Measurements from ENCODE around the gene ZDHHC7. TPM values are rescaled to one million over a fixed set of nuclear protein-coding genes. Genes with fewer than 3 reads are reported as not detected.
A peak's percentile ranks its signal among the peaks of the same experiment; 100 is the strongest.

The ZDHHC7 gene
- total and polyA plus RNA-seq, 2 donors (not counting 1 experiment from before 2014, with no cell fraction given): 96.4 to 135 TPM

DNA sequence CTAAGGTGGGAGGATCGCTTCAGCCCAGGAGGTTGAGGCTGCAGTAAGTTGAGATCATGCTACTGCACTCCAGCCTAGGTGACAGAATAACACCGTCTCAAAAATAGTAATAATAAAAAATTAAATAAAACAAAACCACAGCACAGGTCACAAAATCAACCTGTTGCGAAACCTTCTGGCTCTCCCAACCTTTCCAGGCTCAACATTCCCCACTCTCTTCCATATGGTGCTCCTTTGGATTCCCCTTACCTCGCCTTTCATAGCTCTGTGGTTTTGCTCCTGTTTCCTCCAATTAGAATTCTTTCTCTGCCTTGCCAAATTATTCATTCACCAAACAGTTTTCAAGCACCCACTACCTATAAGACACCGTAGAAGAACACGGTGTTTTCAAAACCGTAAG, 4.7 kb downstream of the ZDHHC7 start:
- Histone ChIP-seq H4K20me1 (ENCODE audit: control insufficient read depth, extremely low read depth, insufficient read depth, low read length) (no peaks in the 10 kb centered on the region), H3K79me2 (ENCODE audit: control insufficient read depth, insufficient read depth, low read length) (peaks cover 78% of the 10 kb centered on the region), H3K4me1 (ENCODE audit: control insufficient read depth, extremely low read depth, insufficient read depth, low read length) (peaks cover 37% of the 10 kb centered on the region), H3K4me3 (replicated peaks in 1 of 4; ENCODE audit: control extremely low read depth in 1 of 4, insufficient read depth in 1 of 4, low read depth in 3 of 4, low read length in 4 of 4) (no peak overlapping the region), H3K27me3 (ENCODE audit: control insufficient read depth, insufficient read depth, low read length) (no peaks in the 10 kb centered on the region), H3K27ac (ENCODE audit: insufficient read depth, low read length) (peak overlapping the region; percentile 93), H2AFZ (ENCODE audit: low read length) (no peak overlapping the region), H3K9ac (ENCODE audit: insufficient read depth, low read length) (no peak overlapping the region), H3K36me3 (ENCODE audit: control insufficient read depth, insufficient read depth, low read length) (peaks cover 2% of the 10 kb centered on the region), H3K4me2 (ENCODE audit: extremely low read depth, insufficient read depth, low read length) (no peak overlapping the region), H3K9me3 (ENCODE audit: control insufficient read depth, insufficient read depth, low read depth, low read length) (no peaks in the 10 kb centered on the region)
- peak; percentile 44 to 55 for DNase-seq (ENCODE audit: low read depth in 2 of 2)
- TF ChIP-seq EZH2 (IDR thresholded peaks at IDR 0.05; ENCODE audit: low read length, missing control alignments): no peak
- TF ChIP-seq, protein P1, sequence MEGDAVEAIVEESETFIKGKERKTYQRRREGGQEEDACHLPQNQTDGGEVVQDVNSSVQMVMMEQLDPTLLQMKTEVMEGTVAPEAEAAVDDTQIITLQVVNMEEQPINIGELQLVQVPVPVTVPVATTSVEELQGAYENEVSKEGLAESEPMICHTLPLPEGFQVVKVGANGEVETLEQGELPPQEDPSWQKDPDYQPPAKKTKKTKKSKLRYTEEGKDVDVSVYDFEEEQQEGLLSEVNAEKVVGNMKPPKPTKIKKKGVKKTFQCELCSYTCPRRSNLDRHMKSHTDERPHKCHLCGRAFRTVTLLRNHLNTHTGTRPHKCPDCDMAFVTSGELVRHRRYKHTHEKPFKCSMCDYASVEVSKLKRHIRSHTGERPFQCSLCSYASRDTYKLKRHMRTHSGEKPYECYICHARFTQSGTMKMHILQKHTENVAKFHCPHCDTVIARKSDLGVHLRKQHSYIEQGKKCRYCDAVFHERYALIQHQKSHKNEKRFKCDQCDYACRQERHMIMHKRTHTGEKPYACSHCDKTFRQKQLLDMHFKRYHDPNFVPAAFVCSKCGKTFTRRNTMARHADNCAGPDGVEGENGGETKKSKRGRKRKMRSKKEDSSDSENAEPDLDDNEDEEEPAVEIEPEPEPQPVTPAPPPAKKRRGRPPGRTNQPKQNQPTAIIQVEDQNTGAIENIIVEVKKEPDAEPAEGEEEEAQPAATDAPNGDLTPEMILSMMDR (conservative IDR thresholded peaks at IDR 0.05 in 1 of 2, IDR thresholded peaks at IDR 0.05 in 1 of 2; ENCODE audit: low read depth in 1 of 2, low read length in 2 of 2): no peak

DNA sequence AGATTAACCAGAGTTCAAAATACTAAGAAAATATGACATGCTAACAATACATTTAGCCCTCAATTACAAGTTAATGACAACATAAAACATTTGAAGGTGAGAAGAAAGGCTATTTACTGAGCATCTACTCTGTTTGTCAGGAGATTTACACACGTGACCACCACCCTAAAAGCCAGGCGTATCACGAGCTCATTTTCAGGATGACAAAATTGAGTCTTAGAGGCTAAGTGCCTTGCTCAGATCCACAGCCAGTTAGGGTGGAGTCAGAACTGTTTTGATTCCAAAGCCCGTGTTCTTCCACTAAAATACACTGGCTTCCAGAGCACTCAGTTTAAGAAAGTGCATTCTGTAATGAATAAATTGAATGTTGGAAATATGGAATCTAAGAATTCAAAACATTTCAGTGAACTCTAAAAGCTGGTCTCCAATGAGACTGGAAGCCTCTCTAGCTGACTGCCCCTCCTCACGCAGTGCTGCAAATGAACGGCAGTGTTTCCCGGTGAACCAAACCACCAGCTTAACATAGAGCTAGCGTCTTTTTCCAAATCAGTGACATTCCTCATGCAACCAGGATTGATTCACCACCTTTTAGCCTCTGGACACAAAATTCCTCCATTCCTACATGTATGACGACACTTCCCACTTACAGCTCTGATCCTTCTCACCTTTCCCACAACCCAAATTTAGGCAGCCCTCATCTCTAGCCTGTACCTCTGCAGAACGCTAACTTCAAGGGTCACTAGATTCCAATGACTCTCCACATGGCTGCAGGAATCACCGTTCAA, 5.9 kb downstream of the ZDHHC7 start:
- Histone ChIP-seq H4K20me1 (ENCODE audit: control insufficient read depth, extremely low read depth, insufficient read depth, low read length) (no peaks in the 10 kb centered on the region), H3K79me2 (ENCODE audit: control insufficient read depth, insufficient read depth, low read length) (peaks cover 82% of the 10 kb centered on the region), H3K27me3 (ENCODE audit: control insufficient read depth, insufficient read depth, low read length) (no peaks in the 10 kb centered on the region), H3K9me3 (ENCODE audit: control insufficient read depth, insufficient read depth, low read depth, low read length) (no peaks in the 10 kb centered on the region), H3K27ac (ENCODE audit: insufficient read depth, low read length) (peak overlapping the region; percentile 93), H3K4me2 (ENCODE audit: extremely low read depth, insufficient read depth, low read length) (peak overlapping the region; percentile 86), H3K4me3 (replicated peaks in 1 of 4; ENCODE audit: control extremely low read depth in 1 of 4, insufficient read depth in 1 of 4, low read depth in 3 of 4, low read length in 4 of 4) (peak overlapping the region in 2 of 4 experiments; percentile 33 to 36), H3K9ac (ENCODE audit: insufficient read depth, low read length) (peak overlapping the region; percentile 16), H2AFZ (ENCODE audit: low read length) (no peak overlapping the region), H3K4me1 (ENCODE audit: control insufficient read depth, extremely low read depth, insufficient read depth, low read length) (peaks cover 43% of the 10 kb centered on the region), H3K36me3 (ENCODE audit: control insufficient read depth, insufficient read depth, low read length) (peaks cover 4% of the 10 kb centered on the region)
- DNase-seq (ENCODE audit: low read depth in 2 of 2): peak in 1 of 2 donors; percentile 84
- no peak for TF ChIP-seq EZH2 (IDR thresholded peaks at IDR 0.05; ENCODE audit: low read length, missing control alignments)
- TF ChIP-seq, protein P1 (conservative IDR thresholded peaks at IDR 0.05 in 1 of 2, IDR thresholded peaks at IDR 0.05 in 1 of 2; ENCODE audit: low read depth in 1 of 2, low read length in 2 of 2): no peak

- Histone ChIP-seq H3K9me3 (ENCODE audit: control insufficient read depth, insufficient read depth, low read depth, low read length) (no peaks in the 10 kb centered on the region), H3K27ac (ENCODE audit: insufficient read depth, low read length) (peak overlapping the region; percentile 93), H3K27me3 (ENCODE audit: control insufficient read depth, insufficient read depth, low read length) (no peaks in the 10 kb centered on the region), H2AFZ (ENCODE audit: low read length) (no peak overlapping the region), H3K4me1 (ENCODE audit: control insufficient read depth, extremely low read depth, insufficient read depth, low read length) (peaks cover 44% of the 10 kb centered on the region), H3K9ac (ENCODE audit: insufficient read depth, low read length) (peak overlapping the region; percentile 16), H3K79me2 (ENCODE audit: control insufficient read depth, insufficient read depth, low read length) (peaks cover 82% of the 10 kb centered on the region), H3K4me2 (ENCODE audit: extremely low read depth, insufficient read depth, low read length) (peak overlapping the region; percentile 86), H3K36me3 (ENCODE audit: control insufficient read depth, insufficient read depth, low read length) (peaks cover 4% of the 10 kb centered on the region), H4K20me1 (ENCODE audit: control insufficient read depth, extremely low read depth, insufficient read depth, low read length) (no peaks in the 10 kb centered on the region), H3K4me3 (replicated peaks in 1 of 4; ENCODE audit: control extremely low read depth in 1 of 4, insufficient read depth in 1 of 4, low read depth in 3 of 4, low read length in 4 of 4) (peak overlapping the region in 2 of 4 experiments; percentile 33 to 36)
- DNase-seq (ENCODE audit: low read depth in 2 of 2): peak; percentile 90 to 97
- TF ChIP-seq EZH2 (IDR thresholded peaks at IDR 0.05; ENCODE audit: low read length, missing control alignments): no peak
- TF ChIP-seq, protein P1 (conservative IDR thresholded peaks at IDR 0.05 in 1 of 2, IDR thresholded peaks at IDR 0.05 in 1 of 2; ENCODE audit: low read depth in 1 of 2, low read length in 2 of 2): no peak
Measured at GRCh38 chr16:85004587-85005205, 6.6 kb downstream of the ZDHHC7 start.
